ENCODE data around the gene XIRP1.

- TF ChIP-seq CTCF (IDR thresholded peaks at IDR 0.05) (no peak), POLR2A (IDR thresholded peaks at IDR 0.05) (no peak)
These were observed 13.6 kb upstream of the XIRP1 start for GRCh38 chr3:39205919-39206516.

Measured in ovary (tissue), 3 donors.